Measurements from ENCODE around the gene BMPR1B.
"Not testable (repeated sequence)": the region's sequence is repeated elsewhere in the genome, so short reads cannot be mapped to it uniquely, and the experiment has no call there.

The BMPR1B gene

DNA sequence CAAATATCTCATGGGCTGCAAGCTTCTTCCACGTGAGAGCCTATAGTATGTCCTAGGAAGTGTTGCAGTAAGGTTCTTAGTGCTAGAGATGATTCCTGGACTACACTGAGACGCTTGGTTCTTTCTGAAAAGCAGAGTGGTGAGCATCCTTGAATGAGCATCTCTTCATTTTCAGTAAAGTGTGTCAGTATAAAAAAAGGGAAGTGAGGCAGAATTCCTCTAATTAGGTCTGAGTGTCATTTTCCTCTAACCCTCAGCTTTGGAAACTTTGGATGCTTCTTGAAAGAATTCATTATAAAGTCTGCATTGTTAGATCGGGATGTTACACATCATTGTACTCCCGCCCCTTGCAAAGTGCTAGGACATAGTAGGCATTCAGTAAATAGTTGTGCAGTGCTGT lies 5.2 kb downstream of the BMPR1B start:
- DNase-seq (ENCODE audit: low read depth) = no peak

DNA sequence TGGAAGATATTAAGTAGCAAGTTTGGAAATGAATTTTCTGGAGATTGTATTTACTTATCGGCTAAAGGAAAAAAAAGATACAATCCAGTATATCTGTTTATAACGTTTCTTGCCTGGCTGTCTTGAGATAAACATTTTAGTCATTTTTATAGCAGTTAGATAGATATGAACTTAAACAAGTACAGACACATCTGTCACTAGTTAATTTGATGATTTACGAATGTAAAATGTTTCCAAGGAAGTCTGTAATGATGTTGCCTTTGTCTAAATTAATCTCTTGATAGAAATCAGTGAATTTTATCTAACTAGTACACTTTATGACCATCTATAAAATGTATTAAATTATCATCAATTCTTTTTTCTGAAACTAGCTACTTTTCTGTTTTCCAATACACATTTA lies 5.7 kb downstream of the BMPR1B start:
- no peak for DNase-seq (ENCODE audit: low read depth)

DNA sequence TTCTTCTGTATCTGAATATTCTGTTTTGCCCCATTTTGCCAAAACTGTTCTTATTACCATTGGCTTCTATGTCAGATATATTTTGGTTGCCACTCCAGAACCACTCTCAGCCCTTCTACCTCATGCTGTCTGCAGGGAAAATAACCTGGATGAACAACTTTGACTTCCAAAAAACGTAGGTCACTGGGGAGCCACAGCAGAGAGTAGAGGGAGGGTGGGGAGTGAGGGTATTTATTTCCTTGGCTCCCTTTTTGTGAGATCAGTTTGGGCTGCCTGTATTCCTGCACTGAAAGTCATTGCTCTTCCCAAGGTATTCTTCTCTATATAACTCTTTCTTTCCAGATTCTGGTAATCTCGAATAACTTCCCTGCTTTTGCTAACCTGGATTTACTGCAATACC lies 6.3 kb downstream of the BMPR1B start:
- DNase-seq (ENCODE audit: low read depth) = no peak

DNA sequence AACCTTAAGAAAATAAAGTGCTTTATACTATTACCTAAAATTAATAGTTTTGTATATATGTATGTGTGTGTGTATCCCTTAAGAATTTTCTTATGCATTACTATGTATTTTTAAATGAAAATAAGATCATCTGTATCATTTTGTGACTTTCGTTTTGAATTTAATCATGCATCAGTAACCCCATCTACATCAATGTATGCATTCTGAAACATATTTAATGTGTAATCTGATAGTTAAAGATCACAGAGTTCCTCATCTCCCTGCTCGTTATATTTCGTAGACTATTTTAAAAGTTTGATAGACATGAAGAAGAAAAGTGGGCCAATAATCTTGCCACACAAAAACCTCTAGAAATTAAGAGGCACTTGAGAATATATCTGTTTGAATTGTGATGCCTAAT lies 7.4 kb downstream of the BMPR1B start:
- DNase-seq (ENCODE audit: low read depth) = no peak

DNA sequence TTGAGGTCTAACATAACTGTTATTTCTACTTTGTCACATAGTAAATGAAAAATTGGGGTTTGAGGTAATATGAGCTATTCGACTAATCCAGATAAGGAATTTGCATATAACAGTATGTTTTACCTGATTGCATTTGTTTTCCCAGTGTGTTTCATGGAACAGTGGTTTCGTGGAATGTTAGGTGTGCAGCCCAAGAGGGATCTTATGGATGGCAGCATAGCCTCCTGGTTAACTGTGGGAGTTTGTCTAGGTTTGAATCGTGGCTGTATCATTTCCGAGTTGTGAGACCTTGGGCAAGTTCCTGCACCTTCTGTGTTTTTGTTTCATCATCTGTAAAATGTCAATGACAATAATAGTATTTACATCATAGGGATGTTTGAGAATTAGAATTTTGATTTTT lies 7.9 kb downstream of the BMPR1B start:
- DNase-seq (ENCODE audit: low read depth) = no peak

DNA sequence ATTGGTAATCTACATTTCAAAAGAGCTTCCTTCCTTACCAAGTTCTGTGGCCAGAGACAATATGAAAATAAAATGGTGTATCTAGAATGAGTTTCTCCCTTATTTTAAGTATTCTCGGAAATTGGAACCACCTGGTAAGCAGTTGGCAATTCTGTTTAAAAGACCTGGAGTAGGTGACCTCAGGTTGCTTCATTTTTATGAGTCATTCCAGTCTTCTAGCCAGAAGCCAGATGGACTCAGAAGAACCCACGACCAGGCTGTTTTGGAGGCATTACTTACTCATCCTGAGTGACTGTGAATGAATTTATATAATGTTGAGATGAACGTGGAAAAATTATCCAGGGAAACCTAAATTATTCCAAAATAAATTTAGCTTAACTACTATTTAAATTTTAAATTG lies 9.1 kb downstream of the BMPR1B start:
- DNase-seq (ENCODE audit: low read depth) = no peak

DNA sequence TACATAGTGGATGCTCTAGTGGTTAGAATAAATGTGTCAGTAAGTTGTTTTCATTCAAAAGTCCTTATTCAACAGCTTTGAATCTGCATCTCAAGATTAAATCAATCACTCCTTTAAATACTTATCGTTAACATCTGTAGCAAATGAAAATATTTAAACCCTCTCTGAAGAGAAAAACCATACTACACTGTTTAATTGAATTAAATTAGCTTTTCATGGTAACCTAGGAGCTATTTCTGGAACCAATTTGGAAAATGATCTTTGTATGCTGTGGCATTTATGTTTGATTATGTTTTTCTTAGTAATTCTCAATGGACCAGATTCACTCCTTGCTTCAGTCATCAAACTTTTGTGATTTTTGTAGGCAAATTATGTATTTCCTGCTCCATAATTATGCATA lies 9.7 kb downstream of the BMPR1B start:
- no peak for DNase-seq (ENCODE audit: low read depth)

DNA sequence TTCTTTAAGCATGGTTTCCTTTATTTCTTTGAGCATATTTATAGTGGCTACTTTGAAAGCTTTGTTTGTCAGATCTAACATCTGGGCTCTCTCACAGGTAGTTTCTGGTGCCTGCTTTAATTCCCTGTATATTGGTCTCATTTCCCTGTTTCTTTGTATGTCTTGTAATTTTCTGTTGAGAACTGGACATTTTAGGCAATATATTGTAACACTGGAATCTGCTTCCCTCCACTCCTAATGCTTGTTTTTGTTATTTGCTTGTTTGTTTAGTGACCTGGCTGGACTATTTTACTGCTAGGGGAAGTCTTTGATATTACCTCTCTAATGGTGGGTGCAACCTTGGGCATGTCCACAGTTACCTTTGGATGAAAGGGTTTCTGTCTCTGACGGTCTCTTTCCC lies 25.0 kb downstream of the BMPR1B start:
- no peak for DNase-seq (ENCODE audit: low read depth)

DNA sequence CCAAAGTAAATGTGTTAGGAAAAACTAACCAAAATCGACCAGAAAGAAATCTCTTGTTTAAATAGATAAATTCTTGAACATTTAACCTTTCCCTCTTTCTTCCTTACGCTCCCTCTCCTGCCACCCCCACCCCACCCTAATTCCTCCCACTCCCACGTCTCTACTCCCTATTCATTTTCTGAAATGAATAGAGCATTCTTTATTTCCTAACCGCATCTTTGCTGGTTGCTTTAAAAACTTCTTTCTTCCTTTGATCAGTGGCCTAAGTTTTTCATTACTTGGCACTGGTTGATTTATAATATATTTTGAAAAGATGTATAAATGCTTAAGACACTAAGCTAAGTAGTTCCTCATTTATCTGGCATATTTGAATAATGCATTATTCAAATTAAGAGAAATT lies 33.9 kb downstream of the BMPR1B start:
- no peak for DNase-seq (ENCODE audit: low read depth)

DNA sequence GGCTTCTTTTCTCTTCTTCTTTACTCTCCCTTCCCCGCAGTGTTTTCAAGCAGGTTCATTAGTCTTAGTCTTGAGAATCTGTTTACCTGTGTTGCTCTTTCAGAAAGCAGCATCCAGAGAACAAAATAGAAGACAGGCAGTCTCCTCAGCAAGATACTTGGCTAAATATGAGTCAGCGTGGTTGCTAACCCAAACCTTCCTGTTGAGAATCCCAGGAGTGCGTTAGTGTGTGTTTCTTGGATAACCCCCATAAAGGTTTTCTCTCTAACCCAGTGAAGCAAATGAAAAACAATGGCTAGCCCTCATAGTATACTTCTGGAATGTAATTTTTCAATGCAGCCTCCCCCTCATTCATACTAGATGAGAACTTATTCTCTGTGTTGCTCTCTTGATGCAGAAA lies 41.1 kb downstream of the BMPR1B start:
- DNase-seq (ENCODE audit: low read depth) = no peak

DNA sequence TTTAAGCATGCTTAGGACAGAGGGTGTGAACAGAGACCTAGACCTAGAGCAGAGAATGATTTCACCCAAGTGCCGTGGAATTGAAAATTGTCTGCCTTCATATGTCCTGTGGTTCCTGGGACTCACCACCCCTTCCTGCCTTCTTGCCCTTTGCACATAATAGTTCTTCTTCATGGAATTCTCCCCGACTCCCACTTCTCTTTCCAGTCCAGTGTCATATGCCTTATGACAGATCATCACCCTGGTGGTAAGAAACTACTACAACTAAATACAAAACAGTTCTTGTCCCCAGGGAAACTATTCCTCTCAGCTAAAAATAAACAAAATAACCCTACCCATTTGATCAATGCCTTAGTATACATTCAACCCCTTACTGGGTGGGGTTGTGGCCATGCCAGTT lies 43.3 kb downstream of the BMPR1B start:
- no peak for DNase-seq (ENCODE audit: low read depth)

DNA sequence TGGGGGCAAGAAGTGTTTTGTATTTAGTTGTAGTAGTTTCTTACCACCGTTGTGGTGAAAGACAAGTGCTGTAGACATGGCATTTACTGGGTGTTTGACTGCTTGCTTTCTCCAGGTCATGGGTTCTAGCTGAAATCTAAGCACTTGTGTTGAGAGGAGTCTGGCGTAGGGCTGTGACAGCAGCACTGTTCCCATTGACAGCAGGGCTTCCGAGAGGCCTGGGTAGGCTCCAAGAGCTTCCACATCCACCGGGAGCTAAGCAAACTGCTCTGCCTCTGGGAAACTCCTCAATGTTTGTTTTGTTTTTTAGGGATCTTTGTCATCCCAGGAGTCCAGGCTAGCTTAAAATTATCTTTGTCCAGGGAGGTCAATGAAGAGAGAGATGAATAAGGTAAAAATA lies 44.3 kb downstream of the BMPR1B start:
- no peak for DNase-seq (ENCODE audit: low read depth)

DNA sequence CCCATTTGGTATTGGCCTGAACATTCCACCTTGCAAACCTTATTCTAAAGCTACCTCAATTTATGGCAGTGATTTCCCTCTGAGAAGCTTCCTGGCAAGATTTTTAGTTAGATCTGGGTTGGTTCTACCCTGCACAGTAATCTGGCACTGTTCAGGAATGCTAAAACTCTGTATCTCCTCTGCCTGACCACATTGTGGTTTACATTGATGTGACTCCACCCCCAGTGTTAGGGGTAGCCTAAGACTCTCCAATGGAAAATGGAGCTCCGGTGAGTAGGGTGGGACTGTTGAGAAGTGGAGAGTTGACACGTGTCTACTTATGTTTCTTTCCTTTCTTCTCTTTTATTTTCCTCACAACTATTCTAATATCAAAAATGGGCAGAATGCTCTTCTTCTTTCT lies 45.4 kb downstream of the BMPR1B start:
- DNase-seq (ENCODE audit: low read depth) = no peak

DNA sequence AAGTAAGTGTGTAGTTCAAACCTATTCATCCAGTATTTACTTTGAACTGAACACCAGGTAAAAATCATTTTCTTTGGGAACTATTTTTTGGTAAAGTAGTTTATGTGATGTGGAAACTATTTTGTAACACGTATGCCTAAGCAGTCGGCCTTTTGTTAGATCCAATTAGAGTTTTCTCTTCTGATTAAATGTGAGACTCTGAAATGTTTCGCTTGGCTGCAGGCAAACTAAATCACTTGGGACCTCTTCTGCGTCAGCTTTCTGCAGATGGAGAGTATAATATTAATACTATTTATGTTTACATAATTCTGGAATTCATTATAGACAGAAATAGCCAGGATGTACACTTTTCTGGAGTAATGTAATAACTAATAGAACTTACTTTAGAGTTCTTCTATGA lies 46.9 kb downstream of the BMPR1B start:
- DNase-seq (ENCODE audit: low read depth) = no peak

DNA sequence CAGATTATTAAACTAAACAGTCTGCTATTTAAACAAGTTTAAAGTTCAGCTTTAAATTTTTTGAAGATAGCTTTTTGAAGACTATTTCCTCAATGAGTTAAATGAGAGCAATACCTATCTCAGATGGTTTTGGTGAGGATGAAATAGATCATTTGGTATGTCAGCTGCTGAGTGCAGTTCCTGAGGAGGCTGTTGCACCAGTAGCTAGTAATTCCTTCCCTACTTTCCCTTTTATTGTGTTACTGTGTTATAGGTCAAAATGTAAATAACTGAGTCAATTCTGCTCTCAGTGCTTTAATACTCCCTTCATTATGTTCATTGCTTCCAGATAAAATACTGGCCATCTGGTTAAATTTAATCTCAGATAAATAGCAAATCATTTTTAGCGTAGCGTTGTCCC lies 48.6 kb downstream of the BMPR1B start:
- no peak for DNase-seq (ENCODE audit: low read depth)

DNA sequence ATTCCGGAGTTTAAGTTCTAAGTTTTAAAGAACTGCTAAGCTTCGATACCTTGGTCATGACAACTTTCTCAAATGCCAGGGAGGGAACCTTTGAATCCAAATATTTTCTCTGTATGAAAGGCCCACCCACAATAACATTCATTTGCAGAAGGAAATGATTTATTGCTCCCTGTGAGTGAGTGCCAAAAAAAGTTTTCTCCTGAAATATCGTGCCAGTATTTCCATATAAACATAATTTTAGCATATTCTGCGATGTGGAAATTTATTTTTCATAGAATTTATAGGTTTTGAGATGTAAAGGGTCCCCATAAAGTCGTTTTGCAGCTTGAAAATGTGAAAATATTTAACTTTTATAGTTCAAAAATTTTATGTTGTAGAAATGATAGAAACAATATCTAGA lies 53.9 kb downstream of the BMPR1B start:
- no peak for DNase-seq (ENCODE audit: low read depth)

DNA sequence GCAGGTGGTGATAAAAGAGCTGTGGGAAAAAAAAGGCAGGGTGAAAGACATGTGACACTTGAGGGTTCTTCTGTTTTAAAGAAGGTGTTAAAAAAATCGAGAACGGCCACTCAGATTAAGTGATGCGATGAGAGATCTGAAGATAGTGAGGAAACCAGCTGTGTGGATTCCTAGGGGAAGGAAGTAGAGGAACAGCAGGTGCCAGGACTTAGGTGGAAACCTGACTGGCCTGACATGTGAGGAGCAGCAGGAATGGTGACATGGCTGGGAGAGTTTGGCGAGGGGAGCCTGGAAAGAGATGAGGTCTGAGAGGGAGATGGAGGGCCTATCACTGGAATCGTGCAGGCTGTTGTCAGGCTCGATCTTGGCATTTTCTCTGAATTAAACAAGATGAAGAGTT lies 55.5 kb downstream of the BMPR1B start:
- DNase-seq (ENCODE audit: low read depth) = no peak

DNA sequence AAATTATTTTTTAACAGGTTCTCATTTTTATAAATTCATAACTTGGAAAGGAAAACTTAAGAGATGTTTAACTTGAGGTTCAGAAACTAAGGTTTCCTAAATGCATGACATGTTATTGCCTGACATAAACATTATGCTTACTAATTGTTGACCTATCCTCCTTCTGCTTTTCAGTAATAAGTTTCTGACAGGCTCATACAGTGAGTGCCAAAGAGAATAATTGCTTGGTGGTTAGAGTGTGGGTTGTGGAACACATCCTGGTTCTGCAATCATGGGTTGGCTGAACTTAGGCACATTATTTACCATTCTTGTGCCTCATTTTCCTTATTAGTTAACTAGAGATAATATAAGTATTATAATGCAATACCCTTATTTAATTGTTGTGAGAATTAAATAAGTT lies 56.5 kb downstream of the BMPR1B start:
- DNase-seq (ENCODE audit: low read depth) = no peak

DNA sequence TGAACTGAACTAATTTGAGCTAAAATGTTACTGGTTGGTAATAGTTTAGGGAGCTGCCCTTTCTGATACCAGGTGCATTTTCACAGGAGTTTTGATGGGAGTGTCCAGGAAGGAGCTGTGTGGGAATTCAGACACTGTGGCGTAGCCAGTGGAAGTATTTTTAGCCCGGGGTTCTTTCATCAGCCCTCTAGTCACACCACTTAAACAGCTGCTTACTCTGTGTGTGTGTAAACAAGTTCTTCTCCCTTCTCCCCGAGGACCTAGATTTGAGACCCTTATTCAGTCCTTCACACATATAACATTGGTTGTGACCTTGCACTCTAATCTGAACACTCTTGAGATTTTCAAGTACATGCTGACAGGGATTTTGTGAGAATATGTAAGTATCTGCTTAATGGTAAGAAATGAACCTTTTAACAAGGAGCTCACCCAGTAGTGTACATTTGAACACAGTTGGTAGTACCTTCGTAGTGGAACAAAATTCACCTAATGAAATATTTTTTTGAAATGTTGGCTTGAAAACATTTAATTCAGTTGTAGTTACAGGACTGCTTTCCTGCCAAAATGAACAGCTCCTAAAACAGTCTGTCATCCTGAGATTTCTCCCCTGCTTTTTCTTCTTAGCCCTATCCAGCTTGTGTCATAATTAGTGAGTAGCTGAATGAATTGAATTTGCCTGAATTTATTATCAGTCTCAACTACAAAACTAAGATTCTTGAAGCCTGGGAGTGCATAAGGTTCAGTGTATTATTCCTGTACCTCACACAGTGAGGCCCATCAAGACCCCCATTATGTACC lies 61.8 kb downstream of the BMPR1B start:
- DNase-seq (ENCODE audit: low read depth) = no peak

DNA sequence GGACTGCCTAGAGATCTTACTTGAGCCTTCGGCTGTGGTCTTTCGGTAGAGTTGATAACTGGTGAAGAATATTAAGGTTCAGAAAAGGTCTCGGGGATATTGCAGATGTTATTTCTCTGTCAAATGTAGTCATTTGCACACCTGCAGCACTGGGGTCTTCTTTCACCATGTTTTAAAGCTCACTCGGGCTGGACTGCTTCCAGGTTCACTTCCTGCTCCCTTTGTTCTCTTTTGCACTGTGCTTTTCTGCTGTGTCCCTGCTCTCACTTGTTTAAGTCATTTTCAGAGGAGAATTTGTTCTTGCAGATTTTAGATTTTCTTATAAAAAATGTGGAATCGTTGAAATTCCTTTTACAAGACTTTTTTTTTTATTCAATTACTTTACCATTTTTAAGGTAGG lies 68.5 kb downstream of the BMPR1B start:
- no peak for DNase-seq (ENCODE audit: low read depth)

DNA sequence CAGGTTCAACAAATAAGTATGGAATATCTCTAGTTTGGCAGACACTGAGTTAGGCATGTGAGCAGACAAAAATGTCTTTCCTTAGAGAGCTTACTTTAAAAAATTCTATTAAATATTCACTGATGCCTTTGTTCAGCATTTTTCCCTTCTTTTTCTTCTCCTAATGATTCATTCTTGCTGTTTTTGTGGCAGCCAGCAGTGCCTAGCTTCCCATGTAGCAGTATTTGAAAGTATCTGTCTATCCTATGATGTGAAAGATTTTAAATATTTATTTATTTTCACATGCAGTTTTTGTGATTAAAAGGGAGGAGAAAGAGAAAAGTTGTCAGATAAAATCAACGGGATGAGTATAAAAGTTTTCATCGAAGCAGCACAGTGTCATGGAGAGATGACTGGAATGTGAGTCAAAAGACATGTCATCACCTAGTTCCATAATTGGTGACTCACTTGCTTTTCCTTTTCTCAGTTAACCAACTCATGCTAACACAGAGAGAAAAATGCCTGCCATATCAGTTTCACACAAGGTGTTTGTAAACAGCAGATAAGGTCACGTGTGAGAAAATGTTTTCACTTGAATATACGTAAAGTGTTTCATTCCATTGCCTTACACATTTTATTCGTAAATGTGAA lies 69.8 kb downstream of the BMPR1B start:
- peak; percentile 53 for DNase-seq (ENCODE audit: low read depth)

DNA sequence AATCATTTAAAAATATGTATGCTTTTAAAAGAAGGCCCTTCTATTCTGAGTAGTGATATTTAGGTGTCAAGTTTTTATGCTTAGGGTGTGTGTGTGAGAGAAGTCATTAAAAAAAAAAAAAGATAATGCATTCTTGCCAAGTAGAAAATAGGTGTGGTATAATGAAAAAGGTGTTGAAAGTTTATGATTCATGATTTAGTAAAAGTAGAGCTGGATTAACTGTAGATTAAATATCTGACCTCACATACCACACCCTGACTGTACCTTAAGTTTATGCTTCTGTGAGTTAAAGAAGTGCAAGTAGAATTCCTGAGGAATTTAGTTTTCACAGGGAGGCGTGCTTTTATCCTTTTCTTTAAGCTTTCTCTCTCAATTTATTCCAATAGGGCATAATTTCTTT lies 71.1 kb downstream of the BMPR1B start:
- DNase-seq (ENCODE audit: low read depth) = no peak

DNA sequence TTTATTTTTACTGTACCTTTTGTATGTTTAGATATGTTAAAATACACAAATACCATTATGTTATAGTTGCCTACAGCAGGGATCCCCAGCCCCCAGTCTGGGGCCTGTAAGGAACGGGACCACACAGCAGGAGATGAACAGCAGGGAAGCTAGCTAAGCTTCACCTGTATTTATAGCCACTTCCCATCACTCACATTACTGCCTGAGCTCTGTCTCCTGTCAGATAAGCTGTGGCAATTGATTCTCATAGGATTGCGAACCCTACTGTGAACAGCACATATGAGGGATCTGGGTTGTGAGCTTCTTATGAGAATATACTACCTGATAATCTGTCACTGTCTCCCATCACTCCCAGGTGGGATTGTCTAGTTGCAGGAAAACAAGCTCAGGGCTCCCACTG lies 73.9 kb downstream of the BMPR1B start:
- no peak for DNase-seq (ENCODE audit: low read depth)

DNA sequence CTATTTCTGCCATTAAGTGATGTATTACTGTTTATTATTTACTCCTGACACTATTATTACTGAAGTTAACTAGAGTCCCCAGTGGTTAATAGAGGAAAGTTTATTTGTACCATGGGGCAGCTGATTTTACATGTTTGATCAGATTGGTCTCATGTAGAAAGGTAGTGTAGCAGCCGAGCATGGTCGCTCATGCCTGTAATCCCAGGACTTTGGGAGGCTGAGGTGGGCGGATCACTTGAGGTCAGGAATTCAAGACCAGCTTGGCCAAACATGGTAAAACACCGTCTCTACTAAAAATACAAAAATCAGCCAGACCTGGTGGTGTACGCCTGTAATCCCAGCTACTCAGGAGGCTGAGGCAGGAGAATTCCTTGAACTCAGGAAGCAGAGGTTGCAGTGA lies 74.6 kb downstream of the BMPR1B start:
- not testable (repeated sequence) for DNase-seq (ENCODE audit: low read depth)

All from GM04503 (cell line).